WTC11 (cell line): ENCODE measurements around the gene PDCD1. TPM values are rescaled to one million over a fixed set of nuclear protein-coding genes. Genes with fewer than 3 reads are reported as not detected.

ENCODE experiments used
- ATAC-seq: fragments of 200-7000 bp; cut with Tn5 transposase; 2 replicates; pipeline ENCODE4 v1.10.0; 2021; ENCODE audit warnings: mild to moderate bottlenecking, moderate library complexity
- CTCF ChIA-PET: fragments of 300-600 bp; sonication (Branson Sonifier 250); formaldehyde crosslinking; loops from one replicate; lab custom pipeline; 2021; ENCODE audit warnings: antibody characterized with exemption; lab: Charles Lee
- POLR2A ChIA-PET: fragments of 350-600 bp; sonication (Branson Sonifier 250); formaldehyde crosslinking; loops from one replicate; lab custom pipeline; 2021; ENCODE audit warnings: antibody characterized with exemption; lab: Charles Lee
- DNase-seq: peaks from one replicate; pipeline ENCODE4 v3.0.0; 2021; ENCODE audit warnings: low spot score
- H3K27ac Mint-ChIP-seq: 2 replicates; pipeline ENCODE4 v1.8.0; 2021; ENCODE audit warnings: mixed read lengths
- H3K27me3 Mint-ChIP-seq: 2 replicates; pipeline ENCODE4 v1.8.0; 2021; ENCODE audit warnings: low read depth, mild to moderate bottlenecking, moderate library complexity, mixed read lengths
- H3K36me3 Mint-ChIP-seq: 2 replicates; pipeline ENCODE4 v1.8.0; 2021; ENCODE audit warnings: mixed read lengths
- H3K4me1 Mint-ChIP-seq: 2 replicates; pipeline ENCODE4 v1.8.0; 2022; ENCODE audit warnings: mixed read lengths
- H3K4me3 Mint-ChIP-seq: 2 replicates; pipeline ENCODE4 v1.8.0; 2021; ENCODE audit warnings: mild to moderate bottlenecking, moderate library complexity, mixed read lengths
- H3K9me3 Mint-ChIP-seq: 2 replicates; pipeline ENCODE4 v1.8.0; 2021; ENCODE audit warnings: mixed read lengths
- ARID4B ChIP-seq: sonication (generic); formaldehyde crosslinking; IDR thresholded peaks from 2 replicates; pipeline ENCODE4 v1.8.0; 2023; ENCODE audit warnings: missing genetic modification reagents, mild to moderate bottlenecking, borderline replicate concordance
- CBFB ChIP-seq: sonication (generic); formaldehyde crosslinking; IDR thresholded peaks from 2 replicates; pipeline ENCODE4 v1.8.1; 2022; ENCODE audit warnings: mild to moderate bottlenecking, low read depth, missing genetic modification reagents
- CTCF ChIP-seq: fragments of 200-600 bp; IDR thresholded peaks from 2 replicates; pipeline ENCODE4 v1.8.0; 2022; ENCODE audit warnings: antibody characterized with exemption
- ELF4 ChIP-seq: sonication (generic); formaldehyde crosslinking; IDR thresholded peaks from 2 replicates; pipeline ENCODE4 v1.8.1; 2022; ENCODE audit warnings: low read depth, mild to moderate bottlenecking, moderate library complexity, missing genetic modification reagents
- ETV6 ChIP-seq: sonication (generic); formaldehyde crosslinking; IDR thresholded peaks from 2 replicates; pipeline ENCODE4 v1.8.1; 2022; ENCODE audit warnings: mild to moderate bottlenecking, missing genetic modification reagents
- FOXK1 ChIP-seq: sonication (generic); formaldehyde crosslinking; IDR thresholded peaks from 2 replicates; pipeline ENCODE4 v1.8.0; 2022; ENCODE audit warnings: mild to moderate bottlenecking, moderate library complexity, missing genetic modification reagents
- GRHL2 ChIP-seq: fragments of 250-450 bp; sonication (Bioruptor Pico); IDR thresholded peaks from 2 replicates; pipeline ENCODE4 v1.8.0; 2022; ENCODE audit warnings: mild to moderate bottlenecking, moderate library complexity; ENCODE audit not compliant: insufficient replicate concordance, severe bottlenecking
- HMGA2 ChIP-seq: fragments of 250-450 bp; sonication (Bioruptor Pico); IDR thresholded peaks from 2 replicates; pipeline ENCODE4 v1.4.0; 2021; ENCODE audit warnings: mild to moderate bottlenecking, moderate library complexity
- KAT7 ChIP-seq: sonication (generic); formaldehyde crosslinking; IDR thresholded peaks from 2 replicates; pipeline ENCODE4 v1.8.1; 2023; ENCODE audit warnings: missing genetic modification reagents, mild to moderate bottlenecking, borderline replicate concordance
- MYBL2 ChIP-seq: sonication (generic); formaldehyde crosslinking; IDR thresholded peaks from 2 replicates; pipeline ENCODE4 v1.8.1; 2023; ENCODE audit warnings: mild to moderate bottlenecking, moderate library complexity, missing genetic modification reagents
- NFYB ChIP-seq: sonication (generic); formaldehyde crosslinking; conservative IDR thresholded peaks from 2 replicates; pipeline ENCODE4 v1.8.0; 2022; ENCODE audit warnings: low read depth, missing genetic modification reagents
- SMAD4 ChIP-seq: sonication (generic); formaldehyde crosslinking; IDR thresholded peaks from 2 replicates; pipeline ENCODE4 v1.8.0; 2022; ENCODE audit warnings: mild to moderate bottlenecking, missing genetic modification reagents
- SP1 ChIP-seq: sonication (generic); formaldehyde crosslinking; conservative IDR thresholded peaks from 2 replicates; pipeline ENCODE4 v1.8.1; 2022; ENCODE audit warnings: missing genetic modification reagents
- ZBTB21 ChIP-seq: sonication (generic); formaldehyde crosslinking; IDR thresholded peaks from 2 replicates; pipeline ENCODE4 v1.8.1; 2023; ENCODE audit warnings: mild to moderate bottlenecking, missing genetic modification reagents, borderline replicate concordance
- ZNF121 ChIP-seq: sonication (generic); formaldehyde crosslinking; IDR thresholded peaks from 2 replicates; pipeline ENCODE4 v1.8.0; 2023; ENCODE audit warnings: missing genetic modification reagents
- ZNF219 ChIP-seq: sonication (generic); formaldehyde crosslinking; IDR thresholded peaks from 2 replicates; pipeline ENCODE4 v1.8.0; 2023; ENCODE audit warnings: missing genetic modification reagents, mild to moderate bottlenecking, borderline replicate concordance
- ZNF317 ChIP-seq: sonication (generic); formaldehyde crosslinking; IDR thresholded peaks from 2 replicates; pipeline ENCODE4 v1.8.1; 2023; ENCODE audit warnings: low read depth, mild to moderate bottlenecking, moderate library complexity, missing genetic modification reagents, borderline replicate concordance
- ZNF671 ChIP-seq: fragments of 250-450 bp; sonication (Bioruptor Pico); IDR thresholded peaks from 2 replicates; pipeline ENCODE4 v1.8.0; 2021; ENCODE audit warnings: mild to moderate bottlenecking
- total RNA-seq: library from RNA; stranded (reverse); gene quantifications from 3 replicates; pipeline ENCODE4 v1.2.3, GENCODE V29; 2021
- TF ChIP-seq, protein P1 (sequence below): sonication (generic); formaldehyde crosslinking; conservative IDR thresholded peaks from 2 replicates; pipeline ENCODE4 v1.8.1; 2022; ENCODE audit warnings: mild to moderate bottlenecking, missing genetic modification reagents
- TF ChIP-seq, protein P2 (sequence below): sonication (generic); formaldehyde crosslinking; IDR thresholded peaks from 2 replicates; pipeline ENCODE4 v1.8.1; 2023; ENCODE audit warnings: mild to moderate bottlenecking, missing genetic modification reagents
- TF ChIP-seq, protein P3 (sequence below): sonication (generic); formaldehyde crosslinking; IDR thresholded peaks from 2 replicates; pipeline ENCODE4 v1.8.0; 2022; ENCODE audit warnings: missing genetic modification reagents

PDCD1 gene
- total RNA-seq, 1 experiment from 2014 or later = 0.52 TPM

- DNase-seq (no peak), ATAC-seq (no peak)
- Mint-ChIP-seq H3K27ac (no peak overlapping the region), H3K9me3 (peaks cover 16% of the 10 kb centered on the region), H3K36me3 (peaks cover 4% of the 10 kb centered on the region; the same call in 1 of the 2 replicates), H3K4me1 (peaks cover 6% of the 10 kb centered on the region; the same call in 1 of the 2 replicates), H3K27me3 (peaks cover 6% of the 10 kb centered on the region), H3K4me3 (no peak overlapping the region)
- ChIA-PET POLR2A (no interaction called here), CTCF (interaction anchor here (0.6 to 1.9 kb wide), 3 partner anchors 10 to 1049 kb away, joined by 3 to 6 read pairs (median 4); partner anchors contain the start of genes D2HGDH and KIF1A)
- no peak for TF ChIP-seq FOXK1 (CRISPR knock-in tag)
- TF ChIP-seq CTCF = no peak
- TF ChIP-seq ELF4 (CRISPR knock-in tag) = no peak
Observed at GRCh38 chr2:241868661-241869081, 10.0 kb upstream of the PDCD1 start.

GRCh38 chr2:241867776-241868420, 9.2 kb upstream of the PDCD1 start:
- peaks cover 4% of the 10 kb centered on the region; the same call in 1 of the 2 replicates for H3K36me3 Mint-ChIP-seq
- no peak overlapping the region for H3K4me3 Mint-ChIP-seq
- peaks cover 6% of the 10 kb centered on the region for H3K27me3 Mint-ChIP-seq
- DNase-seq (no peak), ATAC-seq (no peak)
- POLR2A ChIA-PET = interaction anchor here (0.6 kb wide), 1 partner anchor 149 kb away, joined by 3 read pairs; no protein-coding TSS in a partner anchor
- peaks cover 6% of the 10 kb centered on the region; the same call in 1 of the 2 replicates for H3K4me1 Mint-ChIP-seq
- TF ChIP-seq, protein P1, sequence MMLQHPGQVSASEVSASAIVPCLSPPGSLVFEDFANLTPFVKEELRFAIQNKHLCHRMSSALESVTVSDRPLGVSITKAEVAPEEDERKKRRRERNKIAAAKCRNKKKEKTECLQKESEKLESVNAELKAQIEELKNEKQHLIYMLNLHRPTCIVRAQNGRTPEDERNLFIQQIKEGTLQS (CRISPR knock-in tag) = no peak
- TF ChIP-seq ZNF671 (CRISPR knock-in tag) (no peak), NFYB (CRISPR knock-in tag) (no peak), ZBTB21 (CRISPR knock-in tag) (no peak), MYBL2 (CRISPR knock-in tag) (no peak), GRHL2 (no peak), ZNF317 (CRISPR knock-in tag) (no peak), CBFB (CRISPR knock-in tag) (no peak), ZNF219 (CRISPR knock-in tag) (no peak), SP1 (no peak), ZNF121 (CRISPR knock-in tag) (no peak), HMGA2 (CRISPR knock-in tag) (no peak), KAT7 (CRISPR knock-in tag) (no peak), SMAD4 (CRISPR knock-in tag) (no peak), FOXK1 (CRISPR knock-in tag) (no peak), ARID4B (CRISPR knock-in tag) (no peak), ETV6 (CRISPR knock-in tag) (no peak)
- TF ChIP-seq, protein P2, sequence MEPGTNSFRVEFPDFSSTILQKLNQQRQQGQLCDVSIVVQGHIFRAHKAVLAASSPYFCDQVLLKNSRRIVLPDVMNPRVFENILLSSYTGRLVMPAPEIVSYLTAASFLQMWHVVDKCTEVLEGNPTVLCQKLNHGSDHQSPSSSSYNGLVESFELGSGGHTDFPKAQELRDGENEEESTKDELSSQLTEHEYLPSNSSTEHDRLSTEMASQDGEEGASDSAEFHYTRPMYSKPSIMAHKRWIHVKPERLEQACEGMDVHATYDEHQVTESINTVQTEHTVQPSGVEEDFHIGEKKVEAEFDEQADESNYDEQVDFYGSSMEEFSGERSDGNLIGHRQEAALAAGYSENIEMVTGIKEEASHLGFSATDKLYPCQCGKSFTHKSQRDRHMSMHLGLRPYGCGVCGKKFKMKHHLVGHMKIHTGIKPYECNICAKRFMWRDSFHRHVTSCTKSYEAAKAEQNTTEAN (CRISPR knock-in tag) = no peak
- TF ChIP-seq, protein P3, sequence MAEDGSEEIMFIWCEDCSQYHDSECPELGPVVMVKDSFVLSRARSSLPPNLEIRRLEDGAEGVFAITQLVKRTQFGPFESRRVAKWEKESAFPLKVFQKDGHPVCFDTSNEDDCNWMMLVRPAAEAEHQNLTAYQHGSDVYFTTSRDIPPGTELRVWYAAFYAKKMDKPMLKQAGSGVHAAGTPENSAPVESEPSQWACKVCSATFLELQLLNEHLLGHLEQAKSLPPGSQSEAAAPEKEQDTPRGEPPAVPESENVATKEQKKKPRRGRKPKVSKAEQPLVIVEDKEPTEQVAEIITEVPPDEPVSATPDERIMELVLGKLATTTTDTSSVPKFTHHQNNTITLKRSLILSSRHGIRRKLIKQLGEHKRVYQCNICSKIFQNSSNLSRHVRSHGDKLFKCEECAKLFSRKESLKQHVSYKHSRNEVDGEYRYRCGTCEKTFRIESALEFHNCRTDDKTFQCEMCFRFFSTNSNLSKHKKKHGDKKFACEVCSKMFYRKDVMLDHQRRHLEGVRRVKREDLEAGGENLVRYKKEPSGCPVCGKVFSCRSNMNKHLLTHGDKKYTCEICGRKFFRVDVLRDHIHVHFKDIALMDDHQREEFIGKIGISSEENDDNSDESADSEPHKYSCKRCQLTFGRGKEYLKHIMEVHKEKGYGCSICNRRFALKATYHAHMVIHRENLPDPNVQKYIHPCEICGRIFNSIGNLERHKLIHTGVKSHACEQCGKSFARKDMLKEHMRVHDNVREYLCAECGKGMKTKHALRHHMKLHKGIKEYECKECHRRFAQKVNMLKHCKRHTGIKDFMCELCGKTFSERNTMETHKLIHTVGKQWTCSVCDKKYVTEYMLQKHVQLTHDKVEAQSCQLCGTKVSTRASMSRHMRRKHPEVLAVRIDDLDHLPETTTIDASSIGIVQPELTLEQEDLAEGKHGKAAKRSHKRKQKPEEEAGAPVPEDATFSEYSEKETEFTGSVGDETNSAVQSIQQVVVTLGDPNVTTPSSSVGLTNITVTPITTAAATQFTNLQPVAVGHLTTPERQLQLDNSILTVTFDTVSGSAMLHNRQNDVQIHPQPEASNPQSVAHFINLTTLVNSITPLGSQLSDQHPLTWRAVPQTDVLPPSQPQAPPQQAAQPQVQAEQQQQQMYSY (CRISPR knock-in tag) = no peak
- H3K9me3 Mint-ChIP-seq = peaks cover 16% of the 10 kb centered on the region
- CTCF ChIA-PET = interaction anchor here (0.7 to 1.9 kb wide), 3 partner anchors 9 to 134 kb away, joined by 3 to 6 read pairs (median 3); partner anchors contain the start of gene D2HGDH
- H3K27ac Mint-ChIP-seq = no peak overlapping the region
